Endodermal cell (in vitro differentiated cells): ENCODE measurements around the gene NUDCD3. TPM values are rescaled to one million over a fixed set of nuclear protein-coding genes. Genes with fewer than 3 reads are reported as not detected.

Source experiments
- DNase-seq: peaks from one replicate; pipeline ENCODE4 v3.0.0-alpha.2; 2017
- H3K27ac ChIP-seq: 2 replicates; pipeline ENCODE4 v1.5.1; 2013; ENCODE audit warnings: mild to moderate bottlenecking, low read depth, low read length, moderate library complexity
- H3K27me3 ChIP-seq: 2 replicates; pipeline ENCODE4 v1.6.1; 2013; ENCODE audit warnings: mild to moderate bottlenecking, low read length, moderate library complexity; ENCODE audit not compliant: insufficient read depth, control insufficient read depth, poor library complexity, severe bottlenecking
- H3K36me3 ChIP-seq: 2 replicates; pipeline ENCODE4 v1.7.0; 2013; ENCODE audit warnings: mild to moderate bottlenecking, low read length, moderate library complexity; ENCODE audit not compliant: control insufficient read depth, insufficient read depth
- H3K4me1 ChIP-seq: one replicate; pipeline ENCODE4 v1.7.0; 2013; ENCODE audit warnings: low read length; ENCODE audit not compliant: control insufficient read depth, insufficient read depth
- H3K4me3 ChIP-seq: 2 replicates; pipeline ENCODE4 v1.5.1; 2013; ENCODE audit warnings: mild to moderate bottlenecking, low read length, moderate library complexity
- H3K9ac ChIP-seq: 2 replicates; pipeline ENCODE4 v1.6.1; 2013; ENCODE audit warnings: mild to moderate bottlenecking, low read length, moderate library complexity; ENCODE audit not compliant: poor library complexity, severe bottlenecking; ENCODE audit errors: extremely low read depth
- H3K9me3 ChIP-seq: 2 replicates; pipeline ENCODE4 v1.6.1; 2013; ENCODE audit warnings: mild to moderate bottlenecking, low read length, moderate library complexity; ENCODE audit not compliant: control insufficient read depth
- H3K27ac Mint-ChIP-seq: 2 replicates; pipeline ENCODE4 v1.8.0; 2020; ENCODE audit warnings: mixed read lengths
- H3K27me3 Mint-ChIP-seq: 2 replicates; pipeline ENCODE4 v1.8.0; 2021; ENCODE audit warnings: mild to moderate bottlenecking, mixed read lengths; ENCODE audit not compliant: insufficient read depth
- H3K36me3 Mint-ChIP-seq: 2 replicates; pipeline ENCODE4 v1.8.0; 2020; ENCODE audit warnings: low read depth, mixed read lengths
- H3K4me1 Mint-ChIP-seq: 2 replicates; pipeline ENCODE4 v1.8.0; 2020; ENCODE audit warnings: mixed read lengths
- H3K4me3 Mint-ChIP-seq: 2 replicates; pipeline ENCODE4 v1.8.0; 2020; ENCODE audit warnings: mild to moderate bottlenecking, moderate library complexity, mixed read lengths
- H3K9me3 Mint-ChIP-seq: 2 replicates; pipeline ENCODE4 v1.8.0; 2020; ENCODE audit warnings: mild to moderate bottlenecking, mixed read lengths
- WGBS, 2 experiments: methylation state at CpG; one replicate each; pipeline versions ENCODE4 v1.1.5 to v1.1.7; 2013; ENCODE audit warnings: missing lambda C conversion rate in 2 of 2, mixed read lengths in 1 of 2; ENCODE audit not compliant: insufficient coverage in 1 of 2, insufficient read length in 1 of 2; 5-methylcytosine and 5-hydroxymethylcytosine counted together
- total RNA-seq, 2 donors: library from RNA; stranded (reverse); fragmentation: NEBNext Ultra II Directional in 1 of 2; extraction: Animal tissue kit (Norgen Biotek cat#: 25700) in 1 of 2; gene quantifications; 2 replicates in 1 of 2; 3 replicates in 1 of 2; pipeline ENCODE4 v1.2.1, GENCODE V29; 2021
- TF ChIP-seq, protein P1 (sequence below): fragments of 200-600 bp; sonication (generic); conservative IDR thresholded peaks from 2 replicates; pipeline ENCODE4 v1.5.0; 2021; ENCODE audit warnings: antibody characterized with exemption, mild to moderate bottlenecking

The NUDCD3 gene
- total RNA-seq, 2 donors from 2014 or later, result 80.8 to 116 TPM

DNA sequence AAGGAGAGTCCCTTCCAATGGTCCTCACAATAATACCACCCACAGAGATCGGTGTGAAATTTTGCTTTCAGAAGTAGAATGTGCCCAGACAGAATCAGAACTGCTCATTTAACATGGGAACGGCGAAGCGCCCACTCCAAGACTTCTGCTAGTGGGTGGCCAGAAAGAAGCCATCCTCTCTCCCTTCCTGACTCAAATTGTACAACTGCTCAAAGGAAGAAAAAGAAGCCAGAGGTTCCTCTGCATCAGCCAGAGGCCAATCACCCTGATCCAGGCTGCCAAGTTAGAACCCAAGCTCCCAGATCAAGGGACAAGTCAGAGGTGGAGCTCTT is 23.3 kb downstream of the NUDCD3 start:
- TF ChIP-seq, protein P1, sequence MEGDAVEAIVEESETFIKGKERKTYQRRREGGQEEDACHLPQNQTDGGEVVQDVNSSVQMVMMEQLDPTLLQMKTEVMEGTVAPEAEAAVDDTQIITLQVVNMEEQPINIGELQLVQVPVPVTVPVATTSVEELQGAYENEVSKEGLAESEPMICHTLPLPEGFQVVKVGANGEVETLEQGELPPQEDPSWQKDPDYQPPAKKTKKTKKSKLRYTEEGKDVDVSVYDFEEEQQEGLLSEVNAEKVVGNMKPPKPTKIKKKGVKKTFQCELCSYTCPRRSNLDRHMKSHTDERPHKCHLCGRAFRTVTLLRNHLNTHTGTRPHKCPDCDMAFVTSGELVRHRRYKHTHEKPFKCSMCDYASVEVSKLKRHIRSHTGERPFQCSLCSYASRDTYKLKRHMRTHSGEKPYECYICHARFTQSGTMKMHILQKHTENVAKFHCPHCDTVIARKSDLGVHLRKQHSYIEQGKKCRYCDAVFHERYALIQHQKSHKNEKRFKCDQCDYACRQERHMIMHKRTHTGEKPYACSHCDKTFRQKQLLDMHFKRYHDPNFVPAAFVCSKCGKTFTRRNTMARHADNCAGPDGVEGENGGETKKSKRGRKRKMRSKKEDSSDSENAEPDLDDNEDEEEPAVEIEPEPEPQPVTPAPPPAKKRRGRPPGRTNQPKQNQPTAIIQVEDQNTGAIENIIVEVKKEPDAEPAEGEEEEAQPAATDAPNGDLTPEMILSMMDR, result no peak
- Histone ChIP-seq H3K9ac (no peak overlapping the region), H3K27me3 (no peaks in the 10 kb centered on the region), H3K36me3 (peaks cover 63% of the 10 kb centered on the region), H3K4me3 (no peak overlapping the region), H3K4me1 (peaks cover 6% of the 10 kb centered on the region), H3K27ac (no peak overlapping the region), H3K9me3 (no peaks in the 10 kb centered on the region)
- Mint-ChIP-seq H3K27ac (no peak overlapping the region), H3K9me3 (no peaks in the 10 kb centered on the region), H3K27me3 (no peaks in the 10 kb centered on the region), H3K4me3 (no peak overlapping the region), H3K36me3 (peaks cover 26% of the 10 kb centered on the region), H3K4me1 (peaks cover 18% of the 10 kb centered on the region)
- 96 to 100% methylated on average over 4 of the region's 4 CpGs for WGBS, 2 experiments
- DNase-seq, result no peak

DNA sequence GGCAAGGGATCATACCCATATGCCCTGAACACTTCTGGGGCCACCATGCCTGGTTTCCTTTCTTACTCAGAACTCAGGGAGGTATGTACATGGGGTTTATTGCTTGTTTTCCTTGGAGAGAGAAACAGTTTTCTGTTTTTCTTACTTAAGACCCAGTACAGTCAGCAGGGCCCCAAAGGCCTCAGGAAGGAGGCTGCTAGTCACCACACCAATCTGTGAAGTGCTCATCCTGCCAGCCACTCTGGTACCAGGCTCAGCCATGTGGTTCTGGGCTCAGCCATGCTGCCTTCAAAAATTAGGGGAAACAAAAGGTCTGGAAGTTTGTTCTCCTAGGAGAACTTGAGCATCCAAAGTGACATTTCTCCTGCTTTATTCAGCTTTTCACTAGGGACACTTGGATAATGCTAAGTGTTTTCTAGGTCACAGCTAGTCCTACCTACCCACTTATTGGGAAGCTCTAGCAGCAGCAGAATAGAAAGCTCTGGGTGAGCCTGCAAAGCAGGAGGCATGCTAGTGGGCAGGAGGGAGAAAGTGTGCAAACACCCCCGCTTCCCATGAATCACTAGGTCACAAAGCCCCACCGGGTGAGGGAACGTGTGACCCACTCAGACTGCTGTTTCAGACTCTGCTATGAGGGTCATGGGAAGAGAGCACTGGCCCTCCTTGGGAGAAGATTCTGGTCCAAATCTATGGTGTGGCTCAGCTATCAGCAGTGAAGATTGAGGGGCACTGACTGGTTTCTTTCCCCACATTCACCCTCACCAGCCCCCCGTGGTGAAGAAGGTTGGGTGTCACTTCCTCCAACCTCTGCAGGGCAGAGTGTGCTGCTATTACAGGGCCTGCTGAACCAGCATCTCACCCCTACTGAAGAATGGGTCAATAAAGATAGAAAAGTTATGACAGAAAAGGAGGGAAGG is 23.9 kb downstream of the NUDCD3 start:
- WGBS, 2 experiments, result 93 to 94% methylated on average over 3 to 4 of the region's 4 CpGs
- TF ChIP-seq, protein P1, result no peak

DNA sequence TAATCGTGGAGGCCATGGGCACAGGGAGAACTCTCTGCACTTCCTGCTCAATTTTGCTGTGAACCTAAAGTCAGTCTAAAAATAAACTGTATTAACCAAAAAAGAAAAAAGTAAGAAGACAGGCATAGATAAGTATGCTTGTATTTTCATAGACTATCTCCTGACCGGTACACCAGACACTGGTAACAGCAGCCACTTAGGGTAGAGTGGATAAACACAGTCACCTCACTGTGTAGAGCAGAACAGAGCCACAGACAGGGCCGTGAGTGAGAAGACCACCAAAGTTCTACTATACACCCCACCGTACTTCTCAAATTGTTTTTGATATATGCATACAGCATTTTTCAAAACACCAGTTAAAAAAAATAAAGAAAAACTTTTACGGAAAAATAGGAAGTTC is 25.0 kb downstream of the NUDCD3 start:
- Histone ChIP-seq H3K9ac (no peak overlapping the region), H3K4me3 (no peak overlapping the region), H3K27me3 (no peaks in the 10 kb centered on the region), H3K27ac (no peak overlapping the region), H3K9me3 (no peaks in the 10 kb centered on the region), H3K4me1 (peaks cover 6% of the 10 kb centered on the region), H3K36me3 (peaks cover 57% of the 10 kb centered on the region)
- peaks cover 22% of the 10 kb centered on the region for H3K36me3 Mint-ChIP-seq
- no peak for DNase-seq
- 97 to 100% methylated on average over 2 to 5 of the region's 5 CpGs for WGBS, 2 experiments
- TF ChIP-seq, protein P1, result no peak
- H3K4me1 Mint-ChIP-seq, result peaks cover 18% of the 10 kb centered on the region
- H3K27me3 Mint-ChIP-seq, result no peaks in the 10 kb centered on the region
- no peaks in the 10 kb centered on the region for H3K9me3 Mint-ChIP-seq
- H3K4me3 Mint-ChIP-seq, result no peak overlapping the region
- peak overlapping the region; percentile 15 for H3K27ac Mint-ChIP-seq

More for the DNA sequence above, 23.9 kb downstream of the NUDCD3 start:
- H3K27ac ChIP-seq, result no peak overlapping the region
- H3K27me3 ChIP-seq, result no peaks in the 10 kb centered on the region
- no peaks in the 10 kb centered on the region for H3K9me3 ChIP-seq
- Mint-ChIP-seq H3K27me3 (no peaks in the 10 kb centered on the region), H3K27ac (peak overlapping the region; percentile 17), H3K4me1 (peaks cover 18% of the 10 kb centered on the region), H3K36me3 (peaks cover 22% of the 10 kb centered on the region), H3K9me3 (no peaks in the 10 kb centered on the region), H3K4me3 (no peak overlapping the region)
- peaks cover 6% of the 10 kb centered on the region for H3K4me1 ChIP-seq
- no peak for DNase-seq
- no peak overlapping the region for H3K9ac ChIP-seq
- H3K4me3 ChIP-seq, result no peak overlapping the region
- H3K36me3 ChIP-seq, result peaks cover 61% of the 10 kb centered on the region
